ENCODE measurements around the gene CIRBP.

DNA sequence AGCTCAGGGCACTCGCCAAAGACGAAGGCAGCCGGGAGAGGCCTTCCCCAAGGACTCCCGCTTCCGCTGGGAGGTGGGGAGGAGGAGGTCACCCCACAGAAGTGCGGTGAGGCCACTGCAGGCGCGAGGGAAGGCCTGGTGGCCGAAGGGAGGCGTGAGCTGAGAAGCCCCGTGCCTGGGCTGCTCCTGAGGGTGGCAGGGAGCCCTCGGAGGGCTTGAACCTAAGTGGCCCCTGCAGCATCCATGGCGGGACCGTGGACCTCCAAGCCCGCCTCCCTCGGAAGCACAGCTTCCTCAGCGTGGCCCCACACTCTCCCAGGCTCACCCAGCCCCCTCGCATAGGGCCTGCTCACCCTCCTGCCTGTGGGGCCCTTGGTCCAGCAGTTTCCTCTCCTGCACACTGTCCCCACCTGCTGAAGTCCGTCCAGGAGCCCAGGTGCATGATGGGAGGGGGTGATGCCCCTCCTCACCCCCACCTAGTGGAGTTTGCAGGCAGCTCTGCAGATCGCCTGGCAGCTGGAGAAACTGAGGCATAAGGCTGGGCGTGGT lies 42.5 kb downstream of the CIRBP start:
- TF ChIP-seq, protein P1, sequence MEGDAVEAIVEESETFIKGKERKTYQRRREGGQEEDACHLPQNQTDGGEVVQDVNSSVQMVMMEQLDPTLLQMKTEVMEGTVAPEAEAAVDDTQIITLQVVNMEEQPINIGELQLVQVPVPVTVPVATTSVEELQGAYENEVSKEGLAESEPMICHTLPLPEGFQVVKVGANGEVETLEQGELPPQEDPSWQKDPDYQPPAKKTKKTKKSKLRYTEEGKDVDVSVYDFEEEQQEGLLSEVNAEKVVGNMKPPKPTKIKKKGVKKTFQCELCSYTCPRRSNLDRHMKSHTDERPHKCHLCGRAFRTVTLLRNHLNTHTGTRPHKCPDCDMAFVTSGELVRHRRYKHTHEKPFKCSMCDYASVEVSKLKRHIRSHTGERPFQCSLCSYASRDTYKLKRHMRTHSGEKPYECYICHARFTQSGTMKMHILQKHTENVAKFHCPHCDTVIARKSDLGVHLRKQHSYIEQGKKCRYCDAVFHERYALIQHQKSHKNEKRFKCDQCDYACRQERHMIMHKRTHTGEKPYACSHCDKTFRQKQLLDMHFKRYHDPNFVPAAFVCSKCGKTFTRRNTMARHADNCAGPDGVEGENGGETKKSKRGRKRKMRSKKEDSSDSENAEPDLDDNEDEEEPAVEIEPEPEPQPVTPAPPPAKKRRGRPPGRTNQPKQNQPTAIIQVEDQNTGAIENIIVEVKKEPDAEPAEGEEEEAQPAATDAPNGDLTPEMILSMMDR (IDR thresholded peaks at IDR 0.05; ENCODE audit: low read depth, low read length): no peak
- TF ChIP-seq EZH2phosphoT487 (IDR thresholded peaks at IDR 0.05; ENCODE audit: low read depth): no peak
